Esophagus muscularis mucosa (tissue), 4 donors: ENCODE results near the gene MAPK8IP2.

Experiments
- EP300 ChIP-seq: sonication (generic); formaldehyde crosslinking; IDR thresholded peaks from one replicate; pipeline ENCODE4 v1.6.1; 2017; ENCODE audit warnings: antibody characterized with exemption
- POLR2AphosphoS5 ChIP-seq, 2 donors: sonication (generic); formaldehyde crosslinking; IDR thresholded peaks; one replicate each; pipeline ENCODE4 v1.6.1; 2017; ENCODE audit warnings: antibody characterized with exemption in 2 of 2
- TF ChIP-seq, protein P1 (sequence below), 3 experiments: fragments of 200-600 bp in 2 of 3; fragments of 450-650 bp in 1 of 3; sonication (generic) in 2 of 3; IDR thresholded peaks; one replicate each; pipeline ENCODE4 v1.5.1; 2017 to 2019; ENCODE audit warnings: antibody characterized with exemption in 3 of 3, mild to moderate bottlenecking in 2 of 3, moderate library complexity in 1 of 3

DNA sequence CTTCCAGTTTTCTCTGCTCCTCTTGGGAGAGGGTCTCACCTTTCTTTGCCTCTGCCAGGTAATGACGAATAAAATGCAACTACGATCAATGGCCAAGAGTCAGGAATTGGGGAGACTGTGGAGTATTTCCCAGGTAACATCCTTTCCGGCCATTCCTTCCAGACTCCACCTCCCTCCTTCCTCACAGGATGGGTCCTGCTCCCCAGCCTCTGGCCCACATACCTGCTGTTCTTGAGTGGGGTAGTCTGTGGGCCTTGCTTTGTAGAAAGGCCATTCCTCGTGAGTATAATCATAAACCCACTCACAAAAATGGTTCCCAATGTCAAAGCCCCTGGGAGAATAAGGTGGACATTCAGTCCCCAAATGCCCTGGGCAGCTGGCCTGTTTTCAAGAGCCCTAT lies 20.8 kb upstream of the MAPK8IP2 start:
- TF ChIP-seq POLR2AphosphoS5 (IDR thresholded peaks at IDR 0.05) (no peak), EP300 (no peak)
- TF ChIP-seq, protein P1, sequence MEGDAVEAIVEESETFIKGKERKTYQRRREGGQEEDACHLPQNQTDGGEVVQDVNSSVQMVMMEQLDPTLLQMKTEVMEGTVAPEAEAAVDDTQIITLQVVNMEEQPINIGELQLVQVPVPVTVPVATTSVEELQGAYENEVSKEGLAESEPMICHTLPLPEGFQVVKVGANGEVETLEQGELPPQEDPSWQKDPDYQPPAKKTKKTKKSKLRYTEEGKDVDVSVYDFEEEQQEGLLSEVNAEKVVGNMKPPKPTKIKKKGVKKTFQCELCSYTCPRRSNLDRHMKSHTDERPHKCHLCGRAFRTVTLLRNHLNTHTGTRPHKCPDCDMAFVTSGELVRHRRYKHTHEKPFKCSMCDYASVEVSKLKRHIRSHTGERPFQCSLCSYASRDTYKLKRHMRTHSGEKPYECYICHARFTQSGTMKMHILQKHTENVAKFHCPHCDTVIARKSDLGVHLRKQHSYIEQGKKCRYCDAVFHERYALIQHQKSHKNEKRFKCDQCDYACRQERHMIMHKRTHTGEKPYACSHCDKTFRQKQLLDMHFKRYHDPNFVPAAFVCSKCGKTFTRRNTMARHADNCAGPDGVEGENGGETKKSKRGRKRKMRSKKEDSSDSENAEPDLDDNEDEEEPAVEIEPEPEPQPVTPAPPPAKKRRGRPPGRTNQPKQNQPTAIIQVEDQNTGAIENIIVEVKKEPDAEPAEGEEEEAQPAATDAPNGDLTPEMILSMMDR (IDR thresholded peaks at IDR 0.05): no peak
